ENCODE results near the gene ALK. TPM values are rescaled to one million over a fixed set of nuclear protein-coding genes. Genes with fewer than 3 reads are reported as not detected.

ALK gene
- total RNA-seq, 1 donor from 2014 or later = 0.14 TPM

DNA sequence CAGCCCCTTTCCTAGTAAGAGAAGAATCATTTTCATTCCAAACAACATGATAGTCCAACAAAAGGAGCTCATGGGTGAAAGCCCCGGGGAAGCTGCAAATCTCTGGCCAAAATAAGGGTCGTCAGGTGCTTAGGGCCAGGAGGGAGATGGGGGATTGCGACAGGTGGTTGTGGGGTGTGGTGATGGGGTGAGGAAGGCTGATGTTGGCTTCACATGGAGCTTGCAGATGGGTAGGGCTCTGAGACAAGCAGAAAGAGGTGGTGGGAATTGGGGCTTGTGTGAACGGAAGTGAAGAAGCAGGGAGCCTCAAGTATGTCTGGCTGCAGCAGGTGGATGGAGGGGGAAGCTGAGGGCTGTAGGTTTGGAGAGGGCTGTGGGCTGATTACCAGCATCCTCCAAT is 680.0 kb downstream of the ALK start:
- intact Hi-C loops (cut with micrococcal nuclease) = no loop called here
- no peak for TF ChIP-seq CTCF (IDR thresholded peaks at IDR 0.05; ENCODE audit: borderline replicate concordance)
- no peak for DNase-seq
- H3K4me3 ChIP-seq = no peak overlapping the region
- H3K27ac ChIP-seq (replicated peaks) = no peak overlapping the region
- no peaks in the 10 kb centered on the region for H3K4me1 ChIP-seq
- H3K27me3 ChIP-seq (ENCODE audit: low read depth) = peaks cover 71% of the 10 kb centered on the region
- H3K9me3 ChIP-seq (replicated peaks) = no peaks in the 10 kb centered on the region
- no peaks in the 10 kb centered on the region for H3K36me3 ChIP-seq

- DNase-seq = no peak
- H3K4me1 ChIP-seq = no peaks in the 10 kb centered on the region
- intact Hi-C loops (cut with micrococcal nuclease) = no loop called here
- H3K4me3 ChIP-seq = no peak overlapping the region
- no peak for TF ChIP-seq CTCF (IDR thresholded peaks at IDR 0.05; ENCODE audit: borderline replicate concordance)
- H3K9me3 ChIP-seq (replicated peaks) = no peaks in the 10 kb centered on the region
- H3K27ac ChIP-seq (replicated peaks) = no peak overlapping the region
- H3K36me3 ChIP-seq = no peaks in the 10 kb centered on the region
- peaks cover 79% of the 10 kb centered on the region for H3K27me3 ChIP-seq (ENCODE audit: low read depth)
Observed at GRCh38 chr2:29240601-29241000, 680.8 kb downstream of the ALK start.

DNA sequence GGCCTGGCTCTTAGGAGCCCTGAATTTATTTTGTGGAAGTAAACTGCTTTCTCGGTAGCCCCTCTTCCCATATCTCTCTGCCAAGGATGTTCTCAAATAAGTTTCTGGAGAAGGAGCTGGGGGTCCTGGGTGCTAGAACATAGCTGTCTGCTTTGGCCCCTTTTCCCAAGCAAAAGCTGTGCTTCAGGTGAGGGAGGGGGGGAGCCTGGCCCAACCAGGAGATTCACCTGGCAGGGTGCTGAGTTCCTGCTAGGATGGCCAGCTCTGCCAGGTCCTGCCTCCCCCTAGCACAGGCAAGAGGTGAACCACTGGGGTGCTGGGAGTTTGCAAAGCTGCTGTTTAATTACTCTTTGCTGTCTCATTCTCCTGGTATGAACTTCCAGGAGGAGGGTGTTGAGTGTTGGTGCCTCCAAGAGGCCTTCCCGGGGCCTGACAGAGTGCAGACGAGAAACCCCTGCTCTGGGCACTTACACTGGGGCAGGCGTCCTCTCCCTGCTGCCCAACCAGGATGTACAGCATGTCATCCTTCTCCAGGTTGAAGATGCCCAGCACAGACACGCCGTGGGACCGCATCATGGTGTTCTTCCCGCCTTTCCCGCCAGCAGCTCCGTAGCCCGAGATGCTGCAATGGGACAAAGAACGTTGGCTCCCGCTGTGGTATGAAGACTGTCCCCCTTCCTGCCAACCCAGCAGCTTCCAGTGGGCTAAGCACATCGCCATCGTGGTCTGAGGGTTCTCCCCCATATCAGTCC is 682.0 kb downstream of the ALK start:
- Histone ChIP-seq H3K27ac (replicated peaks) (no peak overlapping the region), H3K9me3 (replicated peaks) (no peaks in the 10 kb centered on the region), H3K36me3 (no peaks in the 10 kb centered on the region), H3K4me1 (no peaks in the 10 kb centered on the region), H3K4me3 (no peak overlapping the region), H3K27me3 (ENCODE audit: low read depth) (peaks cover 91% of the 10 kb centered on the region)
- DNase-seq = no peak
- TF ChIP-seq CTCF (IDR thresholded peaks at IDR 0.05; ENCODE audit: borderline replicate concordance) = no peak
- intact Hi-C loops (cut with micrococcal nuclease) = no loop called here

- intact Hi-C loops (cut with micrococcal nuclease) = no loop called here
- no peak for DNase-seq
Observed at GRCh38 chr2:29238497-29238896, 682.9 kb downstream of the ALK start.

GRCh38 chr2:29236074-29236473 is 685.3 kb downstream of the ALK start:
- no peak overlapping the region for H3K27ac ChIP-seq (replicated peaks)
- TF ChIP-seq CTCF (IDR thresholded peaks at IDR 0.05; ENCODE audit: borderline replicate concordance) = no peak
- H3K4me3 ChIP-seq = no peak overlapping the region
- no peaks in the 10 kb centered on the region for H3K36me3 ChIP-seq
- intact Hi-C loops (cut with micrococcal nuclease) = no loop called here
- H3K4me1 ChIP-seq = no peaks in the 10 kb centered on the region
- DNase-seq = no peak
- no peaks in the 10 kb centered on the region for H3K9me3 ChIP-seq (replicated peaks)
- H3K27me3 ChIP-seq (ENCODE audit: low read depth) = peaks cover 84% of the 10 kb centered on the region

More at GRCh38 chr2:29238497-29238896, 682.9 kb downstream of the ALK start:
- Histone ChIP-seq H3K27me3 (ENCODE audit: low read depth) (peaks cover 93% of the 10 kb centered on the region), H3K4me3 (no peak overlapping the region), H3K27ac (replicated peaks) (no peak overlapping the region), H3K4me1 (no peaks in the 10 kb centered on the region), H3K9me3 (replicated peaks) (no peaks in the 10 kb centered on the region), H3K36me3 (no peaks in the 10 kb centered on the region)
- TF ChIP-seq CTCF (IDR thresholded peaks at IDR 0.05; ENCODE audit: borderline replicate concordance) = peak; percentile 62

Data from left ventricle myocardium inferior (tissue), 1 donor.